Left colon (tissue), 2 donors: ENCODE data around the gene UNCX. TPM values are rescaled to one million over a fixed set of nuclear protein-coding genes. Genes with fewer than 3 reads are reported as not detected.

ENCODE experiments used
- ATAC-seq: fragments of 200-7000 bp; cut with Tn5 transposase; one replicate; pipeline ENCODE4 v1.9.1; 2020; ENCODE audit warnings: mild to moderate bottlenecking, moderate library complexity
- DNase-seq, 2 donors: peaks; one replicate each; pipeline ENCODE4 v3.0.0-alpha.2; 2020
- intact Hi-C, 2 donors: fragments of 100-400 bp; cut with DNase I in 1 of 2; cut with micrococcal nuclease in 1 of 2; formaldehyde crosslinking; loops; one replicate each; pipeline versions ENCODE4 v1.11.2 to v1.14.0; 2022; cut with DNase I, micrococcal nuclease
- total RNA-seq, 2 donors: library from RNA; stranded (reverse); fragmentation: NEBNext Ultra II Directional; extraction: Animal tissue kit (Norgen Biotek cat#: 25700); gene quantifications; one replicate each; pipeline ENCODE4 v1.2.1, GENCODE V29; 2021
- donor health status: DM: no; HTN: no; CAD: no.
- donor health status: DM: yes; HTN: yes; CAD: no.

Gene UNCX
- total RNA-seq, 2 donors from 2014 or later, result not detected

DNA sequence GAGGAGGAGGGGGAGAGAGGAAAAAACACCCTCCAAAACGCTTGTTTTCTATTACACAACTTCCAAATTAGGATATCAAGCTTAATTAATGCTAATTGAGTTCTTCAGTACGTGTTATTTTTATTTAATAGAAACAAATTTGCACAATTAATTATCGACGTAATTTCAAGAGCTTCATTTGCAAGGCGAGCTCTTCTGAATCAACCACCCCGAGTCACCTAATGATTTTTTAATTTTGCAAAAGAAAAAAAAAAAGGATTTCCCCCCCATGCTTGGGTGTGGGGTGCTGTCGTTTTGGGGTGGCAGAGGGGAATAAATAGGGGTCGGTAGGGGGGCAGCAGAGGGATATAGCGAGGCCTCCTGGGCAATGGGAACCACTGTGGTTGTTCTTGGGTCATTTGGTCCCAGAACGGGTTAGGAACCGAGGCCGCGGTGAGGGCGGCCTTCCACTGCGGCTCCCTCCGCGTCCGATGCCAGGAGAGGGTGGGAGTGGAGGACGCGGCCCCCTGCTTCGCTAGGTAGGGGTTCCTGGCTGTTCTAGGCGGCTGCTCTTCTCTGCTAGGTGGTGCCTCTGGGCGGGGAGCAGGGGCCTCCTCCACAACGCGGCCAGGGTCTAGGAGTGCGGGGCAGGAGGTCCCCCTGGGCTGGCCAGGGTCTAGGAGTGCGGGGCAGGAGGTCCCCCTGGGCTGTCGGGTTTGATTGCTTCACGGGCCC lies 7.3 kb downstream of the UNCX start:
- ATAC-seq (no peak), DNase-seq (no peak)
- intact Hi-C loops, result no loop called here

DNA sequence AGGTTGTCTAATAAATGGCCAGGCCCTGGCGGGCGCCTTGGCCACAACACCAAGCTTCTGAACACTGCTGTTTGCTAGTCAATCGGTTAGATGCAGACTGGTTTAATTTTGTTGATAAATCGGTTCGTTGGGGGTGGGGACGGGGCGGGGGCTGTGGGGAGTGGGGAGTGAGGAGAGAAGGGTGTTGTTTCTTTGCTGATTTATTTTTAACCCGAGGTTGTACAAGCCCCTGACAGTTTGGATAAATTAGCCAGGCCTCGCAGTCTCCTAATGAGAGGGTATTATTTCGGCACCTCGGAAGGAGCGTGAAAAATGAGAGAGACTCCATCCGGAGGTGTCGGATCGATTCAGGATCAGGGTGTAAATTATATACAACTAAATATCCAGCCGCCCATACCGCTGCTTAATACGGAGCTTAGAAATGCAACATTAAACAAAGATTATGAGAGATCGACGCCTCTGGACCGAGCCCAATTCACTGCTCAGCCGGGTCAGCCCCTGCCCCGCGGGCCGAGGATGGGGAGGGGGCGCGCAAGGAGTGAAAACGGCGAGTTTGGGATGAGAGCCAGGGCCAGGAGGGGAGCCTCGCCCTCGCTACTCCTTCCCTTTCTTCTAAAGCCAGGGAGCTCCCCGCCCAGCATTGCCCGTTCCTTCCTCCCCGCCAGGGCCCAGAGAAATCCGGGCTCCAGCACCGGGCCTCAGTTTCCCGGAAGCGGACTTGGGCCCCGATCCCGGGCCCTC lies 8.0 kb downstream of the UNCX start:
- no peak for DNase-seq
- no peak for ATAC-seq
- intact Hi-C loops, result no loop called here

DNA sequence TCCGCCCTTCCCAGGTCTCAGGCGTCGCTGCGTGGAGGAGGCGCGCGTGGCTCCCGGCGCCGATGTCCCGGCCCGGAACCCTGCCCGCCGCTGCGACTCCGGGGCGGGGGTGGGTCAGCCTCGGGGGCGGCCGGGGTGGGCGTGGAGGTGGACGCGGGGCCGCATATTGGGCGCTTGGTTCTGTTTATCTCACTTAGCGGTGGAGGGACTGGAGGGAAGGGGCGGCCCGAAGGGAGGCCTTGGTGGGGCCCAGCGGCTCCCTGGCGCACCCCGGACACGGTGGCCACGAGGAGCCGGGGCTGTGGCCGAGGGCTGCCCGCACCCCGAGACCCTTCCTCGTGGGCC lies 8.6 kb downstream of the UNCX start:
- ATAC-seq, result no peak
- intact Hi-C loops, result no loop called here

DNA sequence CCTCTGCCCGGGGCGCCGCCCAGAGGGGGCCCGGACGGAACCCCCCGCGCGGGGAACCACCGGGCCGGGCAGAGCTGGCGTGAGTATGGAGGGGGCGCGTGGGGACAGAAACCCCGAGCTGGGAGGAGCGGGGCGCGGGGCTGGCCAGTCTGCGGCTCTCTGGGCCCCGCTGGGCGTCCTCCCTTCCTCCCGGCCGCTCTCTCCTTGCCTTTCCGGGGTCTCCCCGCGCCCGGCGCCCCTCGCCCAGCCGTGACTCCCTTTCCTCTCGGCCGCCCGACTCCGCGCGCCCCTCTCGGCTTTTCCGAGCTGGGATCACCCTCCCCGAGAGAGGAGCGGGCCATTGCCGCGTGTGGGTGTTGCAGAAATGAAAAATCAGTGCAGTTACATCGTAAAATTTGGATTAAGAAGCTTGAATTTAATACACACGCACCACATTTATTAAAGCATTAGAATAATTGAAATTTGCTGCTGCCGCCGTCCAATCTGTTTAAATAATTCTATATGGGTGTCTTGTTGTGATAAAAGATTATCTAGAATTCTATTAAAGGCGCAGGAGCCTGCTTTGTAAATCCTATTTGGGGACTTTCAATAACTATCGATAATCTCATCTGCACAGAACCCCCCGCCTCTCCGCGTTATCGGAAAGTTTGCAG lies 9.1 kb downstream of the UNCX start:
- no peak for ATAC-seq

More for the DNA sequence above, 8.6 kb downstream of the UNCX start:
- DNase-seq, result no peak

DNA sequence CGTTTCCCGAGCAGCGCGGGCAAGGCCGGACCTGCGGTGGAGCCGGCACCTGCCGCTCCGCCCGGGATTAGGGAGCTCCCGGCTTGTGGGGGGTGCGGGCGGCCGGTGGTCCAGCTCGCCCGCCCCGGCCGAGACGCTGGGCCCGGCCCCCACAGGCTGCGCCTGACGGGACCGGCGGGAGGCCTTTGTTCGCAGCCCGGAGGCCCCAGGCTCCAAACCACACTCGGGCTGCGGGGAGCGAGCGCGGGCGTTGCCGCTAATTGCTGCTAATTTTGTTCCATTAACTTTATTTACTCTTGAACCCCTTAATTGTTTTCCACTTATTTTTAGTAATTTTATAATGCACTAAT lies 9.6 kb downstream of the UNCX start:
- no peak for DNase-seq
- ATAC-seq, result no peak

More for the DNA sequence above, 9.1 kb downstream of the UNCX start:
- intact Hi-C loops, result no loop called here
- DNase-seq, result no peak

DNA sequence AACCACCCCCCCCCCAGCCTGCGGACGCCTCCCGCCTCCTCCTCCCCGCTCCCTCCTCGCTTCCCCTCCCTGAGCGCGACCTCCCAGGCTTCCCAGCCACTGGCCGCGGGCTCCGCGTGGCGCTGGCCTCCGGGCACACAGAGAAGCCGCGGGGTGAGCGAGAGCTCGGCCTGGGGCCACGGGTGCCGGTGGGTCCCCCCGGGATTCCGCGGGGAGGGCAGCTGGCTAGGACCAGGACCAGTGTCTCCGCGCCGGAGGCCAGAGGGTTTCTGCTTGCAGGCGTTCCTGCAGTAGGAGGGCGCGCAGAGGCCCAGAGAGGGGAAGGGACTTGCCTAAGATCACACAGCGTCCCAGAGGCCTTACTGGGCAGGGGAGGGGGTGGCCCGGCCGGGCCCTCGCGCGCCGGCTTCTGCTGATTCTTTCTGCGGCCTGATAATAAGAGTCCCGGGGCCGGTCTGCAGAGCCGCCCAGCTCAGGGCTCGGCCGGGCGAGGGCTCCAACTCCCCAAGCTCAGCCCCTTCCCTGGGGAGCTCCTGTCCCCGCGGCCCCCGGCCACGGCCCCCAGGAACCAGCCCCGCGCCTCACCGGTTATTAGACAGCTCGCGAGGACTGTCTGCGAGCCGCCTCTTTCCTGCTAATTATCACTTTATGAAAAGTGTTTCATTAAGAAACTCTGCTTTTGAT lies 10.1 kb downstream of the UNCX start:
- ATAC-seq (no peak), DNase-seq (no peak)
- intact Hi-C loops, result no loop called here

More for the DNA sequence above, 9.6 kb downstream of the UNCX start:
- intact Hi-C loops, result no loop called here

DNA sequence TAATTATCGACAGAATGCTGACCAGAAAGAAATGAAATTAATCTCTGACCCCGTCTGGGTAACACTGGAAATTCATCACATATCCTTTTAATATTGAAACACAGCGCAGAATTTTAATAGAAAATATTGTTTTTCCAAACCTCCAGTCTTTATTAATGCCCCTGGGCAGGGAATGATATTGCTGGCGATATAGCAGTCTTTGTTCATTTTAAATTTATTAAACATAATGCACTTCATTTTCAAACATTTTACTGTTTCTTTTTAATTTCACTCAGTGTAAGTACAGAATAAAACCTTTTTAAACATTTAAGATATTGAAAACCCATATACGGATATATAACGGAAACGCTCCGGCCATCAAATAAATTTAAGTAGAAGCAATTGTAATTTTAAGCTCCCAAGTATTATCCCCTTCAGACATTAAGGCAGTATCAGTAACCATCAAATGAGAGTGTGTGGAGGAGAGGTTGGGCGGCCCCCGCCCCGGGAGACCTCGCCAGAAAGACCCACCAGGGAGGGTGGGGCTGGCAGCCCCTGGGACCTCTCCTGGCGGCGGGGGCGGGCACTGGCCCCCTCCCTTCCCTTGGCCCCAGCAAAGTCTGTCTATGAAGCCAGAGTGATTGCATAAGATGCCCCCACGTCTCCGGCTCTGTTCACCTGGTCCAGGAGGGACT lies 10.8 kb downstream of the UNCX start:
- ATAC-seq, result no peak

DNA sequence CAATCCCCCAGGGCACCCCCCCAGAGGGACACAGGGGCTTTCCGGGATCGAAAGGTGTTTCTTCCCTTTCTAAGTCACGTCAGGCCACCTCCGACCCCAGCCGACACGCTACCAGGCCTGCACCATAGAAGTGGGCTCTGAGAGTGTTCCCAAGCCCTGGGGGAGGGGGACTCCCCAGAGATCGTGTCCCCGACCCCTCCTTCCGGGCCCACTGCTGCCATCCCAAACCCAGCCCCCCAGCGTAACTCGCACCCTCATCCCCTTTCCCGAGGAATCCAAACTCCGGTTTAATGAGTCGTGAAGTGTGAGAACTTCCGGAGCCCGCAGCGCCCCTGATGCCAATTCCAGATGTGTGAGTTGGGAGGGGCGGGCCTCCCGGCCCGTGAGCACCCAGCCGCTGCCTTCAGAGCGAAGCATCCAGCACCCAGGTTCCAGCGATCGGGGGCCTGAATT lies 11.3 kb downstream of the UNCX start:
- DNase-seq, result no peak
- intact Hi-C loops, result no loop called here
- ATAC-seq, result no peak

More for the DNA sequence above, 10.8 kb downstream of the UNCX start:
- no peak for DNase-seq
- intact Hi-C loops, result no loop called here

DNA sequence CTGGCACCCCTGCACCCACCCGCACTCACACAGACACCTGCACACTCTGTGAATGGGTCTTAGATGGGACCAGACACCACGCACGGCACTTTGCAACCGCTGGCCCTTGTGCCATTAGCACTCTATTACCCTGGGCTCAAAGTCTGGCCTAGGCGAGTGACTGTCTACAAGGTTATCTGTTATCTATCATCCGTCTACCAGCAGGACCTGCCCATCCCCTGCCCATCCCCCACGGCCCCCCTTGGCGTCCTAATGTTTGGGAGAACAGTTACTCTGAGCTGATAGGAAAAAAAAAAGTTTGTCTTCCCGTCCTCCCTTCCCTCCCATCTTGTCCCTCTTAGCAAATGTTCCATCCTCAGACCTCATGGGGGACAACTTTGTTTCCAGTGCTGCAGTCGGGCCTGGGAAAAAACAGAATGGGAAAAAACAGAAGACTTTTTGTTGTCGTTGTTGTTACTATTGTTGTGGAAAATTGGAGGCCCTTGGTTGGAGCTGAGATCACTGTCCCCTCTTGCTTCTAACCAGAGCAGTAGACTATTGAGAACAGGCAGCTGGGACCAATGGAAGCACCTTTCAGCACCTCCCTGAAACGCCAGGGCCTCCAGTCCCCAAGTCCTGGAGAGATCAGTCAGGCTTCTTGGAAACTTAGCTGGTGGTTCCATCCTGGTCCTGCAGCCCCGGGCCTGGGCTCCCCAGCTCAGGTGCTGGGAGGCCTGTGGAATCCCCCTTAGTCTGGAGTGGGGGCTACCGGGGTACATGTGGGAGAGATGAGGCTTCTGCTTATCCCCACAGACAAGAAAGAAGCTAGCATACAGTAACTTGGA lies 12.2 kb downstream of the UNCX start:
- ATAC-seq (no peak), DNase-seq (no peak)
- intact Hi-C loops, result no loop called here

DNA sequence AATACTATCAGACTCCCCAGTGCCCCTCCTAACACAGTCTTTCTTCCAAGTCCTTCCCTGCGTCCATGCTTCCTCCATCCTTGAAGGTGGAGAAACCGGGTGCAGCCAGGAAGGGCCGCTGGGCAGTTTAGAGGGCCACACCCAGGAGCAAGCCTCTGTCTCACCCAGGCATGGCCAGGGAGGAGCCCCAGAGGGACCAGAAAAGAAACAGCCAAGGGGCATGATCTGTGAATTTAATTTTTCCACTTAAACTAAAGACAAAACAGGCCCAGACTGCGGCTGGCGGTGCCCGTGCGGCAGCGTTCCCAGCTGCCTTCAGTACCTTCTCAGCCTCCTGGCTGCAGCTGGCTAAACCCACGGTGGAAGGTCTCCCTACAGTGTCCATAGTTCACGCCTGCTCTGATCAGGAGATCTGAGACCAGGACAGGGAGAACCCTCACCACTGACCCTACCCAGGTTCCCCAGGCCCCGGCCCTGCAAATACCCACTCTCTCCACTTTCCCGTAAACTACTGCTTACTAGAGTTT lies 12.9 kb downstream of the UNCX start:
- ATAC-seq, result no peak

DNA sequence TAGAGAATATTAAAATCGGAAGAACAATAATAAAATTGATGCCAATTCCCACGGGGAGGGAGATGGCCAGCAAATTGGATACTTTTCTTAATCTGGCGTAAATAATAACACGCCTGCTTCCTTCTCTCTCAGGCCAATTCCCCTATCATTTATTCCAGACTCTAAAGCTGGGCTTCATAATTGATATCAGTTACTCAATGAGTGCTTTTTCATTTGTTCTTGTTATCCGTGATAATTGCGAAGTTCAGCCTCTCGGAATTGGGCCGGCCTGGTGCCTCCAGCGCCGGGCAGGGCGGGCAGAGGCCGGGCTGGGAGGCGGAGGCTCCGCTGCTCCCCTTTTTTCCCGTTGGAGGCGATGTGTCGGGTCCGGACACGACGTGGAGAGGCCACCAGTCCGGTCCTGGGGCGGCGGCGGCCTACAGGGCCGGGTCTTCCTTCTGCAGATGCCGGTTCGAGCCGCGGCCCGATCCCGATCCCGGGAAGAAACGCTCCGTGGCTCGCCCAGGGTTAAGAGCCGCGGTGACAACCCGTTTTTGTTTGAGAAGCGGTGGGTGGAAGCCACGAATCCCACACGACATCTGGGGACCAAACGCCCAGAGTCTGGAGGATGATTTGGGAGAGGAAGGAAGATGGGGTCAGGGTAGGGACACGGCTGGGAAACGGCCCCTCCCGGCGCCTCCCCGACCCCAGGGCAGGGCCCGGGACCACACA lies 13.6 kb downstream of the UNCX start:
- intact Hi-C loops, result no loop called here
- ATAC-seq, result no peak
- no peak for DNase-seq

More for the DNA sequence above, 12.9 kb downstream of the UNCX start:
- intact Hi-C loops, result no loop called here
- DNase-seq, result no peak

DNA sequence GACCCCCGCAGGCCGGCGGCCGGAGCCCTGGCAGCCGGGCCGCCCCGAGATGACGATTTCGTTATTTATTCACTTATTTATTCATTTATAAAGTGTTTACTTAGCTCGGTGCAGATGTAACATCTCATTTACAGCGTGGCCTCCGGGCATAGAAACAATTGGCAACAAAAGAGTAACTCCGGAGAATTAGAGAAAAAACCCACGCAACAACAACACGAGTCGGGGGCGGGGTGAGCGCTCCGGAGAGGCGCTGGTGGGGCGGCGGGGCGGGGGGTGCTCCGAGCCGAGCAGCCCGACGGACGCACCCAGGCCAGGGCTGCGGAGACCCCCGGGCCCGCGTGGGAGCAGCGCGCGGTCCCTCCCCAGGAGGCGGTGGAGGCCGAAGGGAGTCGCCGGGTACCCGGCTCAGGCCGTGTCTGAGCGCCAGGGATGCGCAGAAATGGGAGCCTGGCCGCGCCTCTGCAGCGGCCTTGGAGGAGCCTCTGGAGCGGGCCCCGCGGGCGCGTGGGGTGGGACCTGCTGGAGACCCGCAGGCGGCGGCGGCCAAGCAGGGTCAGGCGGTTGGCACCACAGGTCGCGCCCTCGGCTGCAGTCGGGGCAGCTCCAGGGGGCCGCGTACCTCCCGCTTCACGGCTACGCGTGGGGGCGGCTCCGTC lies 14.3 kb downstream of the UNCX start:
- intact Hi-C loops, result no loop called here
- DNase-seq (no peak), ATAC-seq (no peak)

DNA sequence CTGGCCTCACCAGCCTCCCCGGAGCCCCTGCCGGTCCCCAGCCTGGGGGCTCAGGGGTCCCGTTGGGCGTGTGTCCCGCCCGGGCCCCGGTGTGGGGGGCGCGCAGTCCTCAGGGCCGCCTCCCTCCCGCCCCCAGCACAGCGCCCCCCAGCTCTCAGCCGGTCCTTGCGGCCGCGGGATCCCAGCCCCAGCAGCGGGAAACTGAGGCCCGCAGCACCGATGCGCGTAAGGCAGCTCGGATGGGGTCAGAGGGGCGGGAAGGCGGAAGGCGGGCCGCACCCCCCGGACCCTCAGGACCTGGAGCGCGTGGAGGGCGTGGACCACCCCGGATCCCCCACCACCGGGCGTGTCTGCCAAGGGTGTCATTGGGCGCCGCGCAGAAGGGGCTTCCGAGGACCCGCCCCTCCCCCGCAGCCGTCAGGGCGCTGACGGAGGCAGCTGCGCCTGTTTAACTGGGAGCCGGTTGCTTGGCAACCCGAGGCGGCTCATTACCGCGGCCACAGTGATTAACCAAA lies 14.9 kb downstream of the UNCX start:
- ATAC-seq (no peak), DNase-seq (no peak)
- intact Hi-C loops, result no loop called here

DNA sequence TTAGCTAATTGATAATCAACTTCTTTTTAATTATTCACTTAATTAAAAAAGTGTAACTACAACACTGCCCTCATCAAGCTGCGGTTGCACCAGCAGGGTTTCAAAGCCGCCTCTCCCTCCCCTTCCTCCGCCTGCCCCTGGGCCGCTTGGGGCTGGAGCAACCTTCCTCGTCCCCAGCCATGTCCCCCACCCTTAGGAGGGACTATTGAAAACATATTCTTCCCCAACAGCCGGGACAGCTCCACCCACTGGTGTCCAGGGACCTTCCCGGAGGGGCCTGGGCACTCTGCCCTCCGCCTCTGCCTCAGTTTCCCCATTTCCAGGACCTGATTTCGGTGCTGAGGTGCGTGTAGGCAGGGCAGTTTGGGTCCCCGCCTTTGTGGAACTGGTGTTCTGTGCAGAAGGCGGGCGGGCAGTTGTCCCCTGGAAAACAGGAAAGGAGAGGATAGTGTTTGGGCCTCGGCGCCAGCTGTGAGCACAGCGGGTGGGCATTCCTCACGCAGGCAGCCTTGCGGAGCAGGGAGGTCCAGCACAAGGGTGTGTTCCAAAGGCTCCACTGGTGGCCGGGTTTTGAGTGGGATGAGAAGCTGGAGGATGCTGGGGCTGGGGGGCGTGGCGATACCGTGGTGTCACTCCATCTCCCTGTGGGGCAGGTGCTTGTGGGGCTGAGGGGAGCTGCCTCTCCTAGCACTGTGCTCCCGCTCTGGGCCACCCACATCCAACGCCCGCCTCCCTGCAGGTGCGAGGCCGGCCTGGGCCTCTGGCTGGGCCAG lies 15.7 kb downstream of the UNCX start:
- ATAC-seq (no peak), DNase-seq (no peak)
- intact Hi-C loops, result no loop called here

DNA sequence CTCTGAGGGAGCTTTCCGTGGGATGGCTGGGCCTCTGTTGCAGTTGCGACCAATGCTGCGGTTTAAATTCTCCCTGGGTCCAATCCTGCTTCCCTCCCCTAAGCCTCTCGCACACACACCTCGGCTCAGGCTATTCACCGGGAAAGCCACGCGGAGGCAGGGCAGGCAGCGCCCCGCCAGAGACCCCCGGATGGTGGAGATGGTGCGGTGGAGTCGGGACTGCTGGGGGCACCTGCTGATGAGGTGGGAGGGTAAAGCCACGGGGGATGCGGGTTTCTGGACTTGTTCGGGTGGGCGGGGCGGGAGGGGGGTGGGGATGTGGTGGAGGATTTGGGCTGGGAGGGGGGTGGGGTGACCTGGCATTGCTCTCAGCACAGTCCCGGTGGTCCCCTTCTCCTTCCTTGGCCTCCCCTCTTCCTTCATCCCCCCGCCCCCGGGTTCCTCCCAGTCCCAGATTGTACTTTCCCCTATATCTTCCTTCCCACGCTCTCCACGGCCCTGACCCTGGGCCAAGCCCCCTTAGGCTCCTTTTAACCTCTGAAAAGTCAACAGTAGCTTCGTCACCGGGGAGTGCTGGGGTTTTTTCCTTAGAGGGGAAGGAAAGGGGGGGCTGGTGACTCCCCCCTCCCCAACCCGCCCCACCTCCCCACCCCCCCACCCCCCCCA lies 16.4 kb downstream of the UNCX start:
- intact Hi-C loops, result no loop called here
- no peak for DNase-seq
- no peak for ATAC-seq
